HG03558 (cell line): Measurements from ENCODE around the gene BLOC1S3.
"Not testable (repeated sequence)": the region's sequence is repeated elsewhere in the genome, so short reads cannot be mapped to it uniquely, and the experiment has no call there.

Experiments
- ATAC-seq: cut with Tn5 transposase; IDR thresholded peaks from one replicate; pipeline ENCODE4 v1.9.1; 2021; ENCODE audit warnings: moderate number of reproducible peaks; ENCODE audit not compliant: unreplicated experiment; ENCODE audit errors: extremely low read depth

Gene BLOC1S3

GRCh38 chr19:45217957-45218334 is 39.4 kb downstream of the BLOC1S3 start:
- ATAC-seq, result no peak

- ATAC-seq, result no peak
Measured at GRCh38 chr19:45218426-45218825, 39.8 kb downstream of the BLOC1S3 start.

- no peak for ATAC-seq
Measured at GRCh38 chr19:45218911-45219743, 40.5 kb downstream of the BLOC1S3 start.

GRCh38 chr19:45222724-45223123 is 44.1 kb downstream of the BLOC1S3 start:
- ATAC-seq, result no peak

GRCh38 chr19:45223879-45224278 is 45.3 kb downstream of the BLOC1S3 start:
- ATAC-seq, result no peak

GRCh38 chr19:45224645-45225044 is 46.1 kb downstream of the BLOC1S3 start:
- ATAC-seq, result no peak

GRCh38 chr19:45229056-45229455 is 50.5 kb downstream of the BLOC1S3 start:
- not testable (repeated sequence) for ATAC-seq
